RCC 7860 (cell line): ENCODE data around the gene OPCML.

ENCODE experiments used
- DNase-seq: peaks from one replicate; pipeline ENCODE4 v3.0.0-alpha.2; 2015; ENCODE audit warnings: low spot score
- FAIRE-seq: peaks from 2 replicates; lab custom pipeline; 2012; peaks lifted over from hg19 to GRCh38; lab: Jason Lieb, UNC

The OPCML gene

GRCh38 chr11:133531971-133532651 is at the start of gene OPCML:
TSS of gene OPCML (minus strand) at chr11:133532501.
- FAIRE-seq (no peak), DNase-seq (no peak)

- DNase-seq (no peak), FAIRE-seq (no peak)
These were observed 48.8 kb upstream of the OPCML start for GRCh38 chr11:133581091-133581490.

- FAIRE-seq: no peak
- DNase-seq: no peak
These were observed 47.1 kb upstream of the OPCML start for GRCh38 chr11:133579165-133580031.

- no peak for FAIRE-seq
- DNase-seq: no peak
These were observed 45.1 kb upstream of the OPCML start for GRCh38 chr11:133577403-133577802.

- no peak for DNase-seq
- no peak for FAIRE-seq
These were observed 44.0 kb upstream of the OPCML start for GRCh38 chr11:133576351-133576750.

GRCh38 chr11:133573081-133573480 is 40.8 kb upstream of the OPCML start:
- DNase-seq: no peak

GRCh38 chr11:133570376-133570775 is 38.1 kb upstream of the OPCML start:
- no peak for DNase-seq
- FAIRE-seq: no peak

More at GRCh38 chr11:133573081-133573480, 40.8 kb upstream of the OPCML start:
- FAIRE-seq: no peak

- DNase-seq (no peak), FAIRE-seq (no peak)
These were observed 31.3 kb upstream of the OPCML start for GRCh38 chr11:133563505-133564025.

GRCh38 chr11:133560472-133560855 is 28.2 kb upstream of the OPCML start:
- no peak for FAIRE-seq
- no peak for DNase-seq

GRCh38 chr11:133559833-133560471 is 27.7 kb upstream of the OPCML start:
- no peak for DNase-seq
- no peak for FAIRE-seq

- DNase-seq: no peak
- FAIRE-seq: no peak
These were observed 27.1 kb upstream of the OPCML start for GRCh38 chr11:133559382-133559781.

- DNase-seq (no peak), FAIRE-seq (no peak)
These were observed 22.7 kb upstream of the OPCML start for GRCh38 chr11:133555034-133555433.

- DNase-seq (no peak), FAIRE-seq (no peak)
These were observed 21.8 kb upstream of the OPCML start for GRCh38 chr11:133553885-133554740.

- no peak for FAIRE-seq
These were observed 20.6 kb upstream of the OPCML start for GRCh38 chr11:133552938-133553337.

GRCh38 chr11:133551064-133551463 is 18.8 kb upstream of the OPCML start:
- DNase-seq (no peak), FAIRE-seq (no peak)

More at GRCh38 chr11:133552938-133553337, 20.6 kb upstream of the OPCML start:
- DNase-seq: no peak

GRCh38 chr11:133549826-133550225 is 17.5 kb upstream of the OPCML start:
- FAIRE-seq (no peak), DNase-seq (no peak)

GRCh38 chr11:133548641-133549040 is 16.3 kb upstream of the OPCML start:
- FAIRE-seq: no peak
- no peak for DNase-seq

GRCh38 chr11:133547808-133548494 is 15.7 kb upstream of the OPCML start:
- FAIRE-seq (no peak), DNase-seq (no peak)

GRCh38 chr11:133545199-133545803 is 13.0 kb upstream of the OPCML start:
- FAIRE-seq (no peak), DNase-seq (no peak)
